ENCODE results near the gene LARP4B.

- TF ChIP-seq CTCF (IDR thresholded peaks at IDR 0.05), result no peak
- no peak for TF ChIP-seq REST (IDR thresholded peaks at IDR 0.05)
- TF ChIP-seq MAFK (IDR thresholded peaks at IDR 0.05; ENCODE audit: partially characterized antibody), result no peak
- TF ChIP-seq RARB (CRISPR knock-in tag; IDR thresholded peaks at IDR 0.05), result no peak
- no peak for TF ChIP-seq FOSL2 (IDR thresholded peaks at IDR 0.05)
- 0 out of 2 replicates have a peak, but pooled peaks have one; percentile 32 for TF ChIP-seq FOSL2 (CRISPR knock-in tag; IDR thresholded peaks at IDR 0.05)
- no peak for TF ChIP-seq KDM1A (IDR thresholded peaks at IDR 0.05; ENCODE audit: low read depth)
- TF ChIP-seq POLR2A (IDR thresholded peaks at IDR 0.05; ENCODE audit: low read length), result no peak
- no peak for TF ChIP-seq HMGXB4 (CRISPR knock-in tag; IDR thresholded peaks at IDR 0.05; ENCODE audit: borderline replicate concordance)
- TF ChIP-seq JUN (IDR thresholded peaks at IDR 0.05), result no peak
- TF ChIP-seq RNF2 (IDR thresholded peaks at IDR 0.05; ENCODE audit: borderline replicate concordance, low read depth), result no peak
- no peak for TF ChIP-seq ESRRA (IDR thresholded peaks at IDR 0.05; ENCODE audit: borderline replicate concordance, low read length)
Measured at GRCh38 chr10:775245-776075, 156.0 kb downstream of the LARP4B start.

All from A549 (cell line).